ENCODE measurements around the gene SMIM33.
"Not testable (repeated sequence)": the region's sequence is repeated elsewhere in the genome, so short reads cannot be mapped to it uniquely, and the experiment has no call there.

Gene SMIM33

GRCh38 chr5:139439013-139439903, 31.5 kb upstream of the SMIM33 start, which contains the start of gene DNAJC18:
TSS of gene DNAJC18 (minus strand) at chr5:139439525. CDS start at chr5:139439445, 80 bp downstream.
- peak within 1 kb of the TSS; percentile 99 for H2AFZ ChIP-seq (ENCODE audit: insufficient read depth, low read length, poor library complexity)
- peak within 1 kb of the TSS; percentile 76 for H3K4me2 ChIP-seq (ENCODE audit: low read length)
- peak within 1 kb of the TSS; percentile 84 for H3K9ac ChIP-seq (ENCODE audit: low read length)
- peak within 1 kb of the TSS; percentile 98 for H3K14ac ChIP-seq (ENCODE audit: low read length)
- peak; percentile 80 to 87 for DNase-seq
- H3K36me3 ChIP-seq (ENCODE audit: control insufficient read depth in 1 of 2, insufficient read depth in 2 of 2, low read length in 2 of 2) = peaks cover 0 to 1% of the 10 kb centered on the region in 2 experiments
- peak within 1 kb of the TSS; percentile 98 for H4K8ac ChIP-seq (ENCODE audit: low read depth, low read length)
- H3K27me3 ChIP-seq (ENCODE audit: insufficient read depth, low read length) = no peaks in the 10 kb centered on the region
- peaks cover 2% of the 10 kb centered on the region for H3K79me2 ChIP-seq (ENCODE audit: control insufficient read depth, insufficient read depth, low read length, poor library complexity)
- peak within 1 kb of the TSS; percentile 81 for H3K4me3 ChIP-seq (ENCODE audit: low read depth, low read length)
- H2BK5ac ChIP-seq (ENCODE audit: low read depth, low read length, poor library complexity) = peak within 1 kb of the TSS; percentile 88
- H3K4ac ChIP-seq (ENCODE audit: low read depth, low read length) = peak within 1 kb of the TSS; percentile 87
- H2BK120ac ChIP-seq (ENCODE audit: insufficient read depth, low read length, poor library complexity) = peak within 1 kb of the TSS; percentile 91
- peak within 1 kb of the TSS; percentile 65 for H2AK5ac ChIP-seq (ENCODE audit: low read length)
- H3K23ac ChIP-seq (ENCODE audit: low read length) = no peak within 1 kb of the TSS
- H4K12ac ChIP-seq (ENCODE audit: low read depth, low read length) = peak within 1 kb of the TSS; percentile 100
- peak within 1 kb of the TSS; percentile 59 for H2BK12ac ChIP-seq (ENCODE audit: low read length)
- H3K9me3 ChIP-seq (ENCODE audit: insufficient read depth, low read depth, low read length) = no peaks in the 10 kb centered on the region
- peaks cover 6% of the 10 kb centered on the region in 2 experiments for H3K4me1 ChIP-seq (ENCODE audit: control insufficient read depth in 1 of 2, insufficient read depth in 2 of 2, low read length in 2 of 2)
- peak within 1 kb of the TSS; percentile 89 for H3K18ac ChIP-seq (ENCODE audit: low read length)
- H3K27ac ChIP-seq (ENCODE audit: low read depth, low read length) = peak within 1 kb of the TSS; percentile 82
- peak within 1 kb of the TSS; percentile 96 for H4K91ac ChIP-seq (ENCODE audit: low read depth, low read length)
- H3K79me1 ChIP-seq (ENCODE audit: low read length) = peaks cover 3% of the 10 kb centered on the region
- WGBS (ENCODE audit: extremely low coverage, insufficient coverage, insufficient read length) = no CpG with 5 or more reads among the region's 49 CpGs

DNA sequence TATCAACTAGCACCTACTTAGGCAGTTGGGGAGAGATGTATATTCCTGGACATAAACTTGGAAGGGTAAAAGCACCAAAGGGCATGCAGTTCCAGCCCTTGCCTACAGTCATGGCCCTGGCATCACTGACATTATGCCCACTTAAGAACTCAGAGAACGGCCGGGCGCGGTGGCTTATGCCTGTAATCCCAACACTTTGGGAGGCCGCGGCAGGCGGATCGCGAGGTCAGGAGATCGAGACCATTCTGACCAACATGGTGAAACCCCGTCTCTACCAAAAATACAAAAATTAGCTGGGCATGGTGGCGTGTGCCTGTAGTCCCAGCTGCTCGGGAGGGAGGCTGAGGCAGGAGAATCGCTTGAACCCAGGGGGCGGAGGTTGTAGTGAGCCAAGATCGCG, 30.4 kb upstream of the SMIM33 start:
- not testable (repeated sequence) for H2AFZ ChIP-seq (ENCODE audit: insufficient read depth, low read length, poor library complexity); H3K79me2 ChIP-seq (ENCODE audit: control insufficient read depth, insufficient read depth, low read length, poor library complexity); H3K23ac ChIP-seq (ENCODE audit: low read length); H3K79me1 ChIP-seq (ENCODE audit: low read length); H3K9ac ChIP-seq (ENCODE audit: low read length); H3K14ac ChIP-seq (ENCODE audit: low read length); H2BK5ac ChIP-seq (ENCODE audit: low read depth, low read length, poor library complexity); H3K36me3 ChIP-seq (ENCODE audit: control insufficient read depth in 1 of 2, insufficient read depth in 2 of 2, low read length in 2 of 2); H3K27me3 ChIP-seq (ENCODE audit: insufficient read depth, low read length); H3K4me3 ChIP-seq (ENCODE audit: low read depth, low read length); H3K9me3 ChIP-seq (ENCODE audit: insufficient read depth, low read depth, low read length); H2AK5ac ChIP-seq (ENCODE audit: low read length); H4K91ac ChIP-seq (ENCODE audit: low read depth, low read length); H2BK120ac ChIP-seq (ENCODE audit: insufficient read depth, low read length, poor library complexity); H4K12ac ChIP-seq (ENCODE audit: low read depth, low read length); H3K27ac ChIP-seq (ENCODE audit: low read depth, low read length); H4K8ac ChIP-seq (ENCODE audit: low read depth, low read length); H3K4me2 ChIP-seq (ENCODE audit: low read length); H2BK12ac ChIP-seq (ENCODE audit: low read length); H3K18ac ChIP-seq (ENCODE audit: low read length); H3K4ac ChIP-seq (ENCODE audit: low read depth, low read length); DNase-seq
- peaks cover 10 to 12% of the 10 kb centered on the region in 2 experiments for H3K4me1 ChIP-seq (ENCODE audit: control insufficient read depth in 1 of 2, insufficient read depth in 2 of 2, low read length in 2 of 2)
- WGBS (ENCODE audit: extremely low coverage, insufficient coverage, insufficient read length) = no CpG with 5 or more reads among the region's 17 CpGs

DNA sequence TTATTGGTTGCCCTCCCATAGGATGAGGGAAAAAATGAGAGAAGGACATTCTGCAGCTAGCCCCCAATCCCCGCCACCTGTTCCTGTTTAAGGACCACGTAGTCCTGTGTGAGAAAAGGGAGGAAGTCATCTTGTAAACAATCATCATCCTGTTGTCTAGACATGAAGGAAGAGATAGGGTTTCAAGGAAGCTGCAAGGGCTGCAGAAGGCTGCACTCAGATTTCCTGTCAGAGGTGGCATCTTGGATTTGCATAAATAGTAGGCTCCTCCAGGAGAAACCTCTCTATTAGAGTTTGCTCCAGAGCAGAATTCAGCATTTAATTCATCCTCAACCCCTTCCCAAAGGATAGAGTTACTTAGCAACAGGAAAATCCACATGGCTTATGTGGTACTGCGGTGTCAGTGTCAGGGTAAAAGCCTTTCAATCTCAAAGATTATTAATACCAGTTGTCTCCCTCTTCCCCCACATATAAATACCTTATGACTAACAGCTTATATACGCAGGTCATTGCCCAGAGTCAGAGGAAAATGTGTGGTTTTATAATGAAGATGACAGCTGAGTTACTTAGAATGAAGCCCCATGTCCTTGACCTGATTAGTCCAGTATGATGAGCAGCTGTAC, 26.9 kb upstream of the SMIM33 start:
- Histone ChIP-seq H2BK12ac (ENCODE audit: low read length) (no peak overlapping the region), H3K27me3 (ENCODE audit: insufficient read depth, low read length) (no peaks in the 10 kb centered on the region), H3K4me3 (ENCODE audit: low read depth, low read length) (no peak overlapping the region), H3K18ac (ENCODE audit: low read length) (no peak overlapping the region), H4K91ac (ENCODE audit: low read depth, low read length) (no peak overlapping the region), H3K4me2 (ENCODE audit: low read length) (no peak overlapping the region), H2BK120ac (ENCODE audit: insufficient read depth, low read length, poor library complexity) (no peak overlapping the region), H3K9me3 (ENCODE audit: insufficient read depth, low read depth, low read length) (no peaks in the 10 kb centered on the region), H3K14ac (ENCODE audit: low read length) (no peak overlapping the region), H2AFZ (ENCODE audit: insufficient read depth, low read length, poor library complexity) (no peak overlapping the region), H3K23ac (ENCODE audit: low read length) (no peak overlapping the region), H3K9ac (ENCODE audit: low read length) (no peak overlapping the region), H4K8ac (ENCODE audit: low read depth, low read length) (no peak overlapping the region), H2BK5ac (ENCODE audit: low read depth, low read length, poor library complexity) (no peak overlapping the region), H3K79me1 (ENCODE audit: low read length) (peaks cover 8% of the 10 kb centered on the region), H3K36me3 (ENCODE audit: control insufficient read depth in 1 of 2, insufficient read depth in 2 of 2, low read length in 2 of 2) (no peaks in the 10 kb centered on the region), H2AK5ac (ENCODE audit: low read length) (no peak overlapping the region), H4K12ac (ENCODE audit: low read depth, low read length) (no peak overlapping the region), H3K4ac (ENCODE audit: low read depth, low read length) (no peak overlapping the region), H3K79me2 (ENCODE audit: control insufficient read depth, insufficient read depth, low read length, poor library complexity) (peaks cover 2% of the 10 kb centered on the region), H3K27ac (ENCODE audit: low read depth, low read length) (no peak overlapping the region), H3K4me1 (ENCODE audit: control insufficient read depth in 1 of 2, insufficient read depth in 2 of 2, low read length in 2 of 2) (peaks cover 9 to 13% of the 10 kb centered on the region in 2 experiments)
- WGBS (ENCODE audit: extremely low coverage, insufficient coverage, insufficient read length) = no CpG with 5 or more reads among the region's 4 CpGs
- DNase-seq = peak in 1 of 2 donors; percentile 18

DNA sequence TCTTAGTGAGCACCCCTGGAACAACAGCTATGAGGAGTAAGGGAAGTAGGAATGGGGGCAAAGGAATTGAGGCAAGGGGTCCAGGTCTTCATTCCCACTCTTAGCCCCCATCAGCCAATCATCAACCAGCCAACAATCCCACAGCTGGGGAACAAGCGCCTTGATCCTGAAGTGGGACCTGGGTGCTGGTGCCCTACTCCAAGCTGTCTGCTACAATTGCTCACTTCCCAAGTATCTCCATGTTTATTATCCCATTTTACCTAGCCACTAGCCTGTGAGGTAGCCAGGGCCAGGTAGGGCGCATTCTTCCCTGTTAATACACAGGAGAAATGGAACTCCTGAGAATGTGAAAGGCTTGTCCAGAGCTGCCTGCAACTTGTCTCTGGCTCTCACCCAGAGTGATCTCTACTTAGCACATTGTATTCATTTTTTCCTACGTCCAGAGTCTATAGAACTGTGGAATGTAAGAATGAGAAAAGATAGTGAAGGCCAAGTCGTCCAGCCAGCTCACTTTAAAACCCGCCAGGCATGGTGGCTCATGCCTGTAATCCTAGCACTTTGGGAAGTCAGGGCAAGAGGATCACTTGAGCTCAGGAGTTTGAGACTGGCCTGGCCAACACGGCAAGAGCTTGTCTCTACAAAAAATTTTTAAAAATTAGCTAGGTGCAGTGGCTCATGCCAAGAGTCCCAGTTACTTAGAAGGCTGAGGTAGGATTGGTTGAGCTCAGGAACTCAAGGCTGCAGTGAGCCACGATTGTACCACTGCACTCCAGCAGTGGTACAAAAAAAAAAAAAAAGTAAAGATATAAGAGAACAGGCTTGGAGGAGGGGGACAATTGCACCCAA, 25.3 kb upstream of the SMIM33 start:
- Histone ChIP-seq H3K4me2 (ENCODE audit: low read length) (no peak overlapping the region), H3K9me3 (ENCODE audit: insufficient read depth, low read depth, low read length) (no peaks in the 10 kb centered on the region), H3K4me3 (ENCODE audit: low read depth, low read length) (no peak overlapping the region), H3K9ac (ENCODE audit: low read length) (no peak overlapping the region), H3K79me2 (ENCODE audit: control insufficient read depth, insufficient read depth, low read length, poor library complexity) (no peaks in the 10 kb centered on the region), H3K14ac (ENCODE audit: low read length) (peak overlapping the region; percentile 38), H3K27me3 (ENCODE audit: insufficient read depth, low read length) (no peaks in the 10 kb centered on the region), H4K91ac (ENCODE audit: low read depth, low read length) (peak overlapping the region; percentile 30), H3K27ac (ENCODE audit: low read depth, low read length) (peak overlapping the region; percentile 80), H3K4ac (ENCODE audit: low read depth, low read length) (no peak overlapping the region), H3K36me3 (ENCODE audit: control insufficient read depth in 1 of 2, insufficient read depth in 2 of 2, low read length in 2 of 2) (no peaks in the 10 kb centered on the region), H2AK5ac (ENCODE audit: low read length) (no peak overlapping the region), H4K12ac (ENCODE audit: low read depth, low read length) (no peak overlapping the region), H3K23ac (ENCODE audit: low read length) (no peak overlapping the region), H4K8ac (ENCODE audit: low read depth, low read length) (peak overlapping the region; percentile 4), H2BK5ac (ENCODE audit: low read depth, low read length, poor library complexity) (peak overlapping the region; percentile 25), H2BK12ac (ENCODE audit: low read length) (peak overlapping the region; percentile 74), H3K18ac (ENCODE audit: low read length) (no peak overlapping the region), H3K79me1 (ENCODE audit: low read length) (peaks cover 5% of the 10 kb centered on the region), H2AFZ (ENCODE audit: insufficient read depth, low read length, poor library complexity) (no peak overlapping the region), H3K4me1 (ENCODE audit: control insufficient read depth in 1 of 2, insufficient read depth in 2 of 2, low read length in 2 of 2) (peaks cover 7 to 10% of the 10 kb centered on the region in 2 experiments), H2BK120ac (ENCODE audit: insufficient read depth, low read length, poor library complexity) (no peak overlapping the region)
- DNase-seq = peak; percentile 89 to 91
- no CpG with 5 or more reads among the region's 7 CpGs for WGBS (ENCODE audit: extremely low coverage, insufficient coverage, insufficient read length)

Data from trophoblast cell (in vitro differentiated cells and primary cell).